ENCODE measurements around the gene COIL.

Gene COIL

GRCh38 chr17:56934280-56934679 lies 26.6 kb downstream of the COIL start:
- DNase-seq = no peak

GRCh38 chr17:56933868-56934267 lies 27.0 kb downstream of the COIL start:
- no peak for DNase-seq

DNA sequence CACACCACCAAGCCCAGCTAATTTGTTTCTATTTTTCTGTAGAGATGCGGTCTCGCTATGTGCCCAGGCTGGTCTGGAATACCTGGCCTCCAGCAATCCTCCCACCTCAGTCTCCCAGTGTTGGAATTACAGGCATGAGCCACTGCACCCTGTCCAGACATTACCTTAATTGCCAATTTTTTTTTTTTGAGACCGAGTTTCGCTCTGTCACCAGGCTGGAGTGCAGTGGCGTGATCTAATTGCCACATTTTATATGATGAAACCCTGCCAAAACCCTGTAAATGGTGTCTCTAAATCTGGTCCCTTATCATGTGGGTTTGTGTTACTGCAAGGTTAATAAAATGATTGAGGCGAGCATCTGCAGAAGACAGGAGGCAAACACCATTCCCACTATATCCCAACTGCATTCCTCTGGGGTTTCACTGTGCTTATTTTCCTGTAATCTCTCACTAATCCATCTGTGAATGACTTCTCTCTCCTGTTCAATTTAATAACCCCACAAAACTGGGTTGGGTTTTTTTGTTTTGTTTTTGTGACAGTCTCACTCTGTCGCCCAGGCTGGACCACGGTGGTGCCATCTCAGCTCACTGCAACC lies 27.6 kb downstream of the COIL start:
- DNase-seq = no peak

DNA sequence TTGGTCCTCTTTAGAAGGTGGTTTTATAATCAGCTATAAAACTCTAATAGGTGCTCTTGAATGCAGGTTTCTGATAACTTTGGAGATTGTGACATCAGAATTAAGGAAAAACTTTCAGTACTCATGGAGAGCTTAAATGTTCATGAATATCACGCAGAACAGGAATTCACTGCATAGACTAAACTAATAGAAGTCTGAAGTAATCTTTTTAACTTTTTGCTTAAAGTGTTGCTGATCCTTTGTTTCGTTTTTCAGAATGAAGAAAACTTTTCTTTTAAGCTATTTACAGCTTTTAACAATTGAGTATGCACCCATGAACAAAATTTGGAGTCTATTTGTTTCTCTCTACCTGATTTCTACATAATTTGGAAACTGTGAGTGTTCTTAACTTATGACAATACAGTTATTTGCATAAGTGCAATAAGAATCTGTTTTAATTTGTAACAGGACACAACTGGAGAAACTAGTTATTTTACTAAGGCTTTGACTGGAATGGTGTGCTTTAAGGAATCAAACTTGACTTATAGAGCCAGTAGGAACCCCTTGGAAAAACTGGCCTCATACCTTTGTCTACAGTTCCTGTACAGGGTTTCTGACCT lies 30.0 kb downstream of the COIL start:
- no peak for DNase-seq

GRCh38 chr17:56929362-56929969 lies 31.4 kb downstream of the COIL start:
- DNase-seq = no peak

DNA sequence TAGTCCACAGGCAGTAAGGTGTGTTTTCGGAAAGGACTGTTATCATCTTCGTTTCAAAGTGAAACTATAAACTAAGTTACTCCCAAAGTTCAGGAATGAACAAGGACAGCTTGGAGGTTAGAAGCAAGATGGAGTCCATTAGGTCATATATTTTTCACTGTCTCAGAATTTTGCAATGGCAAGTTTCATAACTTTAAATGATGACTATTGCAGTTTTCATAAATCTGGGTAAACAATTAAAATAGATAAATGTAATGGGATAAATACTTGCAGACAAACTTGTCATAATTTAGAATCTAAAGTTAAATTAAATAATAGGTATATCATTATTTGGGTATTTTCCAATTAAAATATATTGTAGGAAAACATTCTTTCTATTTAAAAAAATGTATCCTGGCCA lies 32.3 kb downstream of the COIL start:
- DNase-seq = no peak

- no peak for DNase-seq
Measured at GRCh38 chr17:56926704-56927103, 34.1 kb downstream of the COIL start.

- DNase-seq = no peak
Measured at GRCh38 chr17:56926270-56926669, 34.6 kb downstream of the COIL start.

DNA sequence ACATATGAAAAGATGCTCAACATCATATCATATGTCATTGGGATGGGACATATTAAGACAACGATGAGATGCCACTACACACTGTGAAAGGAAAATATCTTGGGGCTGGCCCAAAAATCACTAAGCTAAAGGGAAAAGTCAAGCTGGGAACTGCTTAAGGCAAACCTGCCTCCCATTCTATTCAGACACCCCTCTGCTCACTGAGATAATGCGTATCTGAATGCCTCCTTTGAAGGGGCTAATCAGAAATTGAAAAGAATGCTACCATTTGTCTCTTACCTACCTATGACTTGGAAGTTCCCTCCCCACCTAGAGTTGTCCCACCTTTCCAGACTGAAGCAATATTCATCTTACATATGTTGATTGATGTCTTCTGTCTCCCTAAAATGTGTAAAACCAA lies 35.8 kb downstream of the COIL start:
- no peak for DNase-seq

DNA sequence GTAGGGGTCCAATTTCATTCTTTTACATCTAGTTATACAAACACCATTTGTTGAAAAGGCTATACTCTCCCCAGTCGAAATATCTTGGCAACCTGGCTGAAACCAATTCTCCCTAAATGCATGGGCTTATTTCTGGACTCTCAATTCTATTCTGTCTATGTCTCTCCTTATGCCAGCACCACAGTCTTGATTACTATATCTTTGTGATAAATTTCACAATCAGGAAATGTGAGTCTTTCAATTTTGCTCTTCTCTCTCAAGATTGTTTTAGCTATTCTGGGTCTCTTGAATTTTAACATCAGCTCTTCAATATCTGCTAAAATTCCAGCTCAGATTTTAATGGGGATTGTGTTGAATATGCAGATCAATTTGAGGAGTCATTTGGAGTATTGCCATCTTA lies 41.1 kb downstream of the COIL start:
- no peak for DNase-seq

DNA sequence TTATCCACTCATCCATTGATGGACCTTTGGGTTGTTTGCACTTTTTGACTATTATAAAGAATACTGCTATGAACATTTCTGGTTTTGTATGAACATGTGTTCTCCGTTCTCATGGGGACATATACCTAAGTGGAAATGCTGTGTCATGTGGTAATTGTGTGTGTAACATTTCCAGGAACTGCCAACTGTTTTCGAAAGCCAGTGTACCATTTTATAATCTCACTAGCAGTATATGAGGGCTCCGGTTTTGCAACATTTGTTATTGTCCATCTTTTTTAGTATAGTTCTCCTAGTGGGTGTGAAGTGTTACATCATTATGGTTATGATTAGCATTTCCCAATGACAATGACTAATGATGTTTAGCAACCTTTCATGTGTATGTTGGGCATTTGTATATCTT lies 41.9 kb downstream of the COIL start:
- DNase-seq = no peak

- DNase-seq = no peak
Measured at GRCh38 chr17:56917559-56918296, 43.1 kb downstream of the COIL start.

DNA sequence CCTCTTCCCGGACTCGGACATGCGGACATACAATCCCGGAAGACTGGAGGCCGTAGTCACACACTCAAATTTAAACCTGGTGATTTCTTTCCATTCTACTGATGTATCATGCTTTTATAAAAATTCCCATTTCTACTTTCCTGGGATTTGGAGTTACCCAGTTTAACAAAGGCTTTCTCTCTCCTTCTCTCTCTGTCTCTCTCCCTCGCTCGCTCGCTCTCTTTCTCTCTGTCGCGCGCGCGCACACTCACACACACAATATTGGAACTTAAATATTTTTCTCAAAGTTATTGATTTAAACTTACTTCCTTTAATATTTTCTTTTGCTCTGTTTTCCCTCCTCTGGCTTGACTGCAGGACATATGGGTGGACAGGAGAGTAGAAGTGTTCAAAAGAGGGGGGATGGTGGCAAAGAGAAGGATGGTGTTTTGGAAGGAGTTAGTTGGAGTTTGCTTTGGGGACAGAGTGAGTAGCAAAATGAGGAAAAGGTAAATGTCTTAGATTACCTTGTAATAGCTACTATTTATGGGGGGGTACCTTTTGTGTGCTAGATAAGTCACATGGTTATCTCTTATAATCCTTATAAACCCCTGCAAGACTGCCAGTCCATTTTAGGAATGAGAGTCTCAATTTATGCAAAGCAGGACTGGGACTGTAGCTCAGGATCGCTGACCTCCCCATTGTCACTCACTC lies 46.1 kb downstream of the COIL start:
- no peak for DNase-seq

DNA sequence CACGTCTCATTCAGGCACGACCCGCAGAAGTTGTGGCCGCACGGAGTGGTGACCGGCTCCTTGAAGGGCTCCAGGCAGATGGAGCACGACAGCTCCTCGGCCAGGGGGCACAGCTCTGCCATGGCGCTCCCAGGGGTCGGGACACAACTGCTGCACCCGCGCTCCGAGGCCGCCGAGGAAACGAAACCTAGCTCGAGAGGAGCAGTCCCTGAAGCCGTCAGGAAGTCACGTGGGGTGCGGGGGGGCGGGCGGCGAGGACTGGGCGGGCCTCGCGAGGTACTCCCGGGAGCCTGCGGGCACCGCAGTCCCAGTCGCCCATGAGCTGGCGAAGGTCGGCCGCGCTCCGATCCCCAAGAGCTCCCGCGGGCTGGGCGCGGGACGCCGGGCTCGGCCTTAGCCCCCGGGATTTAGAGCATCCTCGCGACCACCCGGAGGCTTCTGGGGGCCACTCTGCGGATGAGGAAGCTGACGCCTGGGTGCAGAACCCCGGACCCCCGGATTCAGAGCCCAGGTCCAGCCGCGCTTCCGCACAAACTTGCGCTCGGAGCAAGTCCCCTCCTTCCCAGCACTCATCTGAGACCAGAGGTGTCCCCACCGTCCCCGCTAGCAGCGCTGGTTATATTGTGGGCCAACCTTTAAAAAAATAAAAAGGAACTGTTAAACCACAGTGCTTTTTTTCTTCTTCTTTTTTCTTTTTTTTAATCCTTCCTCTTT lies 46.8 kb downstream of the COIL start, which contains the start of gene TRIM25:
Gene TRIM25 (minus strand): TSS at position 183 of the 714 bp plus-strand sequence. CDS start 61 bp downstream, at position 122.
- DNase-seq = peak; percentile 69 to 96

DNA sequence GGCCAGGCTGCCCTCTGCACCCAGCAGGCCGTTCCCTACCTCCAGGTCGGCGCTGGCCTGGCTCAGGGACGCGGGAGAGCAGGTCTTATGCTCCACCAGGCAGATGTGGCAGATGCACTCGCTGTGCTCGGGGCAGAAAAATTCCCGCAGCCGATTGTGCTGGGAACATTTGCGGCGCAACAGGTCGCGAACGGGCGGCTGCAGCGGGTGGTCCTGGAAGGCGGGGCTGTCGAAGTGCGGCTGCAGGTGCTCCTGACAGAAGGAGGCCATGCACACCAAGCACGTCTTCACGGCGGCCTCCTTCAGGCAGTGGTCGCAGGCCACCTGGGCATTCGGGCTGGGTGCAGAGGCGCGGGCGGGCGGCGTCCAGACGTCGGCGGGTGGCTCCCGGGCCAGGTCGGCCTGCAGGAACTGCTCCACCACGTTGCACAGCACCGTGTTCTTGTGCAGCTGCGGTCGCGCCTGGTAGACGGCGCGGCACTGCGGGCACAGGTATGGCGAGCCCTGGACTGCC lies 47.4 kb downstream of the COIL start:
- peak; percentile 63 to 87 for DNase-seq

DNA sequence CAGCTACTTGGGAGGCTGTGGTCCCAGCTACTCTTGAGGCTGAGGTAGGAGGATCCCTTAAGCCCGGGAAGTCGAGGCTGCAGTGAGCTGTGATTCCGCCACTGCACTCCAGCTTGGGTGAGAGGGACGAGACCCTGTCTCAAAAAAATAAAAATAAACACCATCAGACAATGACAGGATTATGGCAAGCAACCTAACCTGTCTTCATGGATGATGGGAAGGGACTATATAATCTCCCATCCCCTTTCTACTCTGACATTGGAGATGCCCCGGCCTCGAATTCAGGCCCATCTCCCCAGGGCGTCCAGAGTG lies 47.9 kb downstream of the COIL start:
- no peak for DNase-seq

DNA sequence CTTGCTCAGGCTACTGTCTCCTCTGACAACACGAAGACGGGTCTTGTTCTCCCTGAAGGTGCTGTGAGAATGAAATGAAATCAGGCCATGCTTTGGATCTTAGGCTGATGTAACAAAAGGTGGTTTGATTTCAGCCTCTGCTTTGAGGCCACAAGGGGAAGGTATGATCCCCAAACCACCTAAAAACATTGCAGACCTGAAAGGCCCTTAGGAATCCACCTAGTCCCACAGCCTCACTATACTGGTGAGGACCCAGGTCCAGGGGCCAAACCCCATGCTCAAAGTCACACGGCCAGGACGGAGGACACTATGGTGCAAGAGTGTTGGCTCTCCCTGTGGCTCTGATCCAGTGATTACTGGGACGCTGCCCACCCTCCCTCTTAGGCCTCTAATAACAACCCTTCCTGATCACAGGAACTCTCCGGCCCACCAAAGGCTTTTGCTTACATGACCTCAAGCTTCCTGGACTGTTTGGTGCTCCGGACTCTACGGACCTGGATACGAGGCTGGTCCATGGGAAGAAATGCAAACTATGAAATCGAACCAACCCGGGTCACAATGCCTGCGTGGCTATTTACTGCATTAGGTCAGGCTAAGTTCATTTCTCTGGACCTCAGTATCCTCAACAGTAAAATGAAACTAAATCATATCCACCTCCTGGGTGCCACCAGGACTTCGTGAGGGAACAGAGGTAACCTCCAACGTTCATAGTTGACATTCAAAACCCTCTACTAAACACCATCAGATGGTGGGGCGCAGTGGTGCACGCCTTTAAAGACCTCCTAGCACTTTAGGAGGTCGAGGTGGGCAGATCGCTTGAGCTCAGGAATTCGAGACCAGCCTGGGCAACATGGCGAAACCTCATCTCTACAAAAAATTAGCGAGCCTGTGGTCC lies 48.5 kb downstream of the COIL start:
- DNase-seq = peak in 1 of 2 experiments; percentile 18

DNA sequence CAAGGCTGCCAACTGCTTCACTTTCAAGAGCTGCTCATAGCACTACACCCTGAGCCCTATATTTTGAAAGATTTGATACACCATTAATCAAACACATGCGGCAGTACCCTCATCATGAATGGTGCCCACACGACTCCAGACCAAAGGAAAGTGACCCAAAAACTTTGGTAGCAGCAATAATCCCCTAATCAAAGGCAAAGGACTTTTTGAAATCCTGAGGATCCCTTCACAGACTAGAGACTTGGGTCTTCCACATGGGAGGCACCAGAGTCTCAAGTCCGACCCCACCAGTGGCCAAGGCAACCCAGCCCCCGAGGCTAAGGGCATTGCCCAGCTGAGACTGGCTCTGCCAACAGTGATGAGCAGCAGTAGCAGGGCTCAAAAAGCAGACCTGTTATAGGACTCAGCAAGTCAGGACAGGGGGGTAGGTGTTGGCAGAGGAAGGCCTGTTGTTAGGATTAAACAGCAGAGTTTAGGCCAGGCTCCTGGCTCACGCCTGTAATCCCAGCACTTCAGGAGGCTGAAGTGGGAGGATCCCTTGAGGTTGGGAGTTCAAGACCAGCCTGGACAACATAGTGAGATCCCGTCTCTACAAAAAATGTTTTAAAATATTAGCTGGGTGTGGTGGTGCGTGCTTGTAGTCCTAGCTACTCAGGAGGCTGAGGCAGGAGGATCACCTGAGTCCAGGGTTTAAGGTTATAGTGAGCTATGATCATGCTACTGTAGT lies 50.2 kb downstream of the COIL start:
- DNase-seq = no peak

DNA sequence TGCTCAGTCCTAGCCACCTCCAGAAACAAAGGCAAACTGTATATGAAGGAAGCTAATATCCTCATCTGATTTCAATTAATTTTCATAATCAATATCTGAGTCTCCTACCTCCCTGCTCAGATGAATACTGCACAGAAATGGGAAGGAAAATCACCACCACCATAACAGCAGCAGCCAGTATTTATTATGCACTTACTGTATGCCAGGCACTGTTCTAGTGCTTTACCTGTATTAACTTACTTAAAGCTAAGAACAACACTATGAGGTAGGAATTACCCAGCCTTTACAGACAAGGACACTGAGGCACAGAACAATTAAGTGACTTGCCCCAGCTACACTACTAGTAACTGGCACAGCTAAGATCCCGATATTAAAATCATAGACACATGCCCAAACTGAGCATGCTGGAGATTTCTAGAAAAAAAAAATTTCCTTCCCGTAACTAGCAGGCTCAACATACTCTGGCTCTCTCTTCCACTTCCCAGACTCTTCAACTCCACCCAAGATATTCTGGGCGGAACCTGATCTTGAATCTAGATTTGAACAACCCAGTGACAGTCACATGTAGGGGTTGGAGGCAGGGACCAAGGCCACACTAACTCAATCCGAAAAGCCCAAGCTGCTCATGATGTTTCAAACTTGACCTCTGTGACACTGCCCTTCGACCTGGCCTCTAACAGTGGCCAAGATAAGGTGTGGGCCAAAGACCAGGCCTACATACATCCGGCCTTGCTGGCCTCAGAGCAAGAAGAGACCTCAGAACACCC lies 50.9 kb downstream of the COIL start:
- DNase-seq = no peak

GRCh38 chr17:56908001-56908542 lies 52.8 kb downstream of the COIL start:
- no peak for DNase-seq

All from NCI-H526 (cell line).